Uterus (tissue), 4 donors: ENCODE data around the gene HASPIN. TPM values are rescaled to one million over a fixed set of nuclear protein-coding genes. Genes with fewer than 3 reads are reported as not detected.
"Not testable (repeated sequence)": the region's sequence is repeated elsewhere in the genome, so short reads cannot be mapped to it uniquely, and the experiment has no call there.

Experiments used
- DNase-seq, 2 donors: peaks; one replicate each; pipeline ENCODE4 v3.0.0-alpha.2; 2019 to 2020
- H3K27ac ChIP-seq, 2 donors: fragments of 200-600 bp; sonication (generic); 1 replicate in 1 of 2; 2 replicates in 1 of 2; pipeline ENCODE4 v1.5.1; 2016 to 2018
- H3K27me3 ChIP-seq, 2 donors: fragments of 200-600 bp; sonication (generic); one replicate each; pipeline ENCODE4 v1.5.1; 2018 to 2019; ENCODE audit warnings: control low read depth in 1 of 2
- H3K36me3 ChIP-seq, 2 donors: fragments of 200-600 bp; sonication (generic); one replicate each; pipeline ENCODE4 v1.5.1; 2019; ENCODE audit warnings: control low read depth in 1 of 2
- H3K4me1 ChIP-seq, 2 donors: fragments of 200-600 bp; sonication (generic); one replicate each; pipeline ENCODE4 v1.5.1; 2018 to 2019; ENCODE audit warnings: control low read depth in 1 of 2
- H3K4me3 ChIP-seq, 2 donors: fragments of 200-600 bp; sonication (generic); 1 replicate in 1 of 2; 2 replicates in 1 of 2; pipeline ENCODE4 v1.5.1; 2018 to 2019; ENCODE audit warnings: mild to moderate bottlenecking in 1 of 2
- H3K9me3 ChIP-seq, 2 donors: fragments of 200-600 bp; sonication (generic); one replicate each; pipeline ENCODE4 v1.5.1; 2019; ENCODE audit warnings: control low read depth in 1 of 2
- CTCF ChIP-seq, 4 experiments: fragments of 200-600 bp in 2 of 4; fragments of 450-650 bp in 2 of 4; sonication (generic) in 2 of 4; IDR thresholded peaks; one replicate each; pipeline ENCODE4 v1.5.1; 2016 to 2019; ENCODE audit warnings: antibody characterized with exemption in 4 of 4, mild to moderate bottlenecking in 2 of 4, moderate library complexity in 1 of 4
- POLR2A ChIP-seq, 2 donors: fragments of 450-650 bp; IDR thresholded peaks; one replicate each; pipeline ENCODE4 v1.6.1; 2016; ENCODE audit warnings: antibody characterized with exemption in 2 of 2, mild to moderate bottlenecking in 1 of 2, moderate library complexity in 1 of 2
- intact Hi-C: fragments of 100-400 bp; cut with DNase I; formaldehyde crosslinking; loops from one replicate; pipeline ENCODE4 v1.15.1; 2023; ENCODE audit warnings: low total_unique reads
- total RNA-seq, 4 donors: library from RNA; depleted of rRNA in 3 of 4; stranded (reverse); fragments of >200 nt in 3 of 4; gene quantifications; one replicate each; pipeline versions ENCODE4 v1.1.0 to v1.2.4, GENCODE V29; 2014 to 2023
- donor health status: DM: yes; HTN: yes; CAD: no.

HASPIN gene
- total RNA-seq, 4 donors from 2014 or later: 2.0 TPM; not detected in 3

- no peak overlapping the region for H3K27ac ChIP-seq
- peaks cover 0 to 7% of the 10 kb centered on the region in 2 donors for H3K9me3 ChIP-seq
- H3K27me3 ChIP-seq: peaks cover 0 to 16% of the 10 kb centered on the region in 2 donors
- no peak for DNase-seq
- TF ChIP-seq CTCF (IDR thresholded peaks at IDR 0.05) (no peak), POLR2A (IDR thresholded peaks at IDR 0.05) (no peak)
- H3K4me3 ChIP-seq: no peak overlapping the region
- H3K36me3 ChIP-seq: no peaks in the 10 kb centered on the region
- peaks cover 0 to 14% of the 10 kb centered on the region in 2 donors for H3K4me1 ChIP-seq
- intact Hi-C loops: no loop called here
Observed at GRCh38 chr17:3697103-3697476, 26.6 kb upstream of the HASPIN start.

- peaks cover 0 to 10% of the 10 kb centered on the region in 2 donors for H3K27me3 ChIP-seq
- H3K4me3 ChIP-seq: no peak overlapping the region
- TF ChIP-seq POLR2A (IDR thresholded peaks at IDR 0.05): no peak
- peaks cover 0 to 7% of the 10 kb centered on the region in 2 donors for H3K9me3 ChIP-seq
- intact Hi-C loops: no loop called here
- no peak overlapping the region for H3K27ac ChIP-seq
- H3K36me3 ChIP-seq: no peaks in the 10 kb centered on the region
- peaks cover 0 to 14% of the 10 kb centered on the region in 2 donors for H3K4me1 ChIP-seq
- no peak for DNase-seq
Observed at GRCh38 chr17:3698139-3698538, 25.6 kb upstream of the HASPIN start.

GRCh38 chr17:3699951-3700350 is 23.8 kb upstream of the HASPIN start:
- H3K9me3 ChIP-seq: peaks cover 0 to 7% of the 10 kb centered on the region in 2 donors
- no peak overlapping the region for H3K27ac ChIP-seq
- no peak for DNase-seq
- peaks cover 0 to 11% of the 10 kb centered on the region in 2 donors for H3K4me1 ChIP-seq
- TF ChIP-seq CTCF (IDR thresholded peaks at IDR 0.05): no peak
- TF ChIP-seq POLR2A (IDR thresholded peaks at IDR 0.05): no peak
- intact Hi-C loops: no loop called here
- no peak overlapping the region for H3K4me3 ChIP-seq
- H3K36me3 ChIP-seq: no peaks in the 10 kb centered on the region
- H3K27me3 ChIP-seq: no peaks in the 10 kb centered on the region

GRCh38 chr17:3702041-3702539 is 21.6 kb upstream of the HASPIN start:
- H3K27me3 ChIP-seq, DNase-seq, H3K9me3 ChIP-seq, H3K27ac ChIP-seq, H3K4me1 ChIP-seq, H3K36me3 ChIP-seq, H3K4me3 ChIP-seq, intact Hi-C loops: not testable (repeated sequence)

- Histone ChIP-seq H3K27me3 (no peaks in the 10 kb centered on the region), H3K4me3 (no peak overlapping the region), H3K27ac (no peak overlapping the region), H3K9me3 (no peaks in the 10 kb centered on the region), H3K36me3 (no peaks in the 10 kb centered on the region), H3K4me1 (no peaks in the 10 kb centered on the region)
- TF ChIP-seq POLR2A (IDR thresholded peaks at IDR 0.05) (no peak), CTCF (IDR thresholded peaks at IDR 0.05) (no peak)
- DNase-seq: no peak
- intact Hi-C loops: no loop called here
Observed at GRCh38 chr17:3704931-3705717, 18.6 kb upstream of the HASPIN start.

GRCh38 chr17:3705718-3705984 is 18.1 kb upstream of the HASPIN start:
- H3K27ac ChIP-seq, H3K4me1 ChIP-seq, DNase-seq, intact Hi-C loops, H3K27me3 ChIP-seq, H3K4me3 ChIP-seq, H3K9me3 ChIP-seq, H3K36me3 ChIP-seq: not testable (repeated sequence)

GRCh38 chr17:3708366-3708765 is 15.3 kb upstream of the HASPIN start:
- no peak for DNase-seq
- Histone ChIP-seq H3K27me3 (no peaks in the 10 kb centered on the region), H3K27ac (no peak overlapping the region), H3K36me3 (no peaks in the 10 kb centered on the region), H3K4me3 (no peak overlapping the region), H3K4me1 (no peaks in the 10 kb centered on the region), H3K9me3 (no peaks in the 10 kb centered on the region)
- TF ChIP-seq POLR2A (IDR thresholded peaks at IDR 0.05): no peak
- intact Hi-C loops: no loop called here
